Regular cardiac myocyte (primary cell): ENCODE measurements around the gene UBL5. TPM values are rescaled to one million over a fixed set of nuclear protein-coding genes. Genes with fewer than 3 reads are reported as not detected.

ENCODE experiments used
- total RNA-seq: library from RNA; depleted of rRNA; stranded (reverse); fragments of >200 nt; gene quantifications from 2 replicates; pipeline ENCODE4 v1.2.3, GENCODE V29; 2014

The UBL5 gene
- total RNA-seq: 357 and 386 TPM in 2 replicates

DNA sequence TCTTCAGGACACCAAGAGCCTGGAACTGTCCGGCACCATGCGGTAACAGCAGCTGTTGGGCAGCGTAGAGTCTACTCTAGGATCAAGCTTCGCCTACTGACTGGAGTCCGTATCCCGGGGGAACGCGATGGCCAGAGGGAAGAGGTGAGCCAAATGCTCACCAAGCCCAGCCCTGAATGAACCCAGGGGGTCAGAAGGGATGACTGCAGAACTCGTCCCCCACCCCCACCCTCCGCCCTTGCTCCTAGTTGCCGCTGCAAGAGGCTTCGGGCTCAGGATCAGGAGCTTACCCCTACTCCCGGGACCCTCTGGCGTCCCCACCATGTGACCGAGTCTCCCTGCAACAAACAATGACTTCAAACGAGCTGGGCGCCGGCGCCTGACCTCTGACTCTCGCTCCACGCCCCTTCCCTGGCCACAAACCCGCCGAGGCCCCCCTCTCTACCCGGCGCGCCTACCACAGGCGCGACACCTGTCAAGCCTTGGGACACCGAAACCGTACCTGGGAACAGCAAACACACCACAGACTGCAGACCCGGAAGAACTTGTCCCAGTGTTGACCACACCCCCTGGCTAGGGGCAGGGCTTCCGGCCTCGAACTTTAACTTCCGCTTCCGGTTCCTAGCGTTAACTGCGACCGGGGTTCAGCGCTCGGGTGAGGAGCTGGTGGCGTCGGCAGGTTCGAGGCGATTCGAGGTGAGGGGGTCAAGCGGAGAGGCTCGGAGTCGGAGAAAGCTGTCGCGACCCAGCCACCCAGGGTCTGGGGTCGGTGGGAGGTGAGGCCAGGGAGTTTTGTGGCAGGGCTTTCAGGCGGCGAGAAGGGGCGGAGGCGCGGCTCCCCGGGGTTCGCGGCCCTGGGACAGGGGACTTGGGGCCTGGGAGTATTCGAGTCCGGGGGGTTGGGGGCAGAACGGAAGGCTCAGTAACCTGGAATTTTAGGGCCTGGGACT lies at the start of gene UBL5:
TSS of gene UBL5 (plus strand) at position 630 of the 950 bp plus-strand sequence. CDS start 420 bp downstream, outside the sequence.

DNA sequence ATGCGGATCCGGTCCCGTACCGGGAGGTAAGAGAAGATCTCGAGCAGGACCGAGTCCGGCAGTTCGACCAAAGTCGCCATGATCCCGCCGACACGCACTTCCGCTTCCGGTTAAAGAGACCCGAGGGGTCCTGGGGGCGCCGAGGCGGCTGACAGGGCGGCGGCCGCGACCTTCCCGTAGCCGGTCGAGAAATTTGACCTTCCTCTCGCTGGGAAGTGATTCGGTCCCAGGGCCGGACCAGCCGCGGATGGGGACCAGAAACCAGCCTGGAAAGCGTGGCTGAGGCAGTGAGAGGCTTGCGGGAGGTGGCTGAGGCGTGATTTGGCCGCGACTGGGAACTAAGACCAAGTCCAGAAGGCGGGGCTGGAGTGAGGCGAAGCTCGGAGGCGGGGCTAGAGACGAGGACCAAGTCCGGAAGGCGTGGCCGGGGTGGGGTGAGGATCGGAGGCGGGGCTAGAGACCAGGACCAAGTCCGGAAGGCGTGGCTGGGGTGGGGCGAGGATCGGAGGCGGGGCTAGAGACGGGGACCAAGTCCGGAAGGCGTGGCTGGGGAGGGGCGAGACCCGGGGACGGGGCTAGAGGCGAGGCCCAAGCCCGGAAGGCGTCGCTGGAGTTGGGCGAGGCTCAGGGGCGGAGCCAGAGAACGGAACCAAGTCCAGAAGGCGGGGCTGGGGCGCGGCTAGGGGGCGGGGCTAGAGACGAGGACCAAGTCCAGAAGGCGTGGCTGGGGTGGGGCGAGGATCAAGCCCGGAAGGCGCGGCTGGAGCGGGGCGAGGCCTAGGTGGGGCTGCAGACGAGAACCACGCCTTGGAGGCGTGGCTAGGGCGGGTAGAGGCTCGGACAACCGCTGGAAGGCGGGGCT lies 8.8 kb upstream of the UBL5 start, which contains the start of gene FBXL12:
TSS of gene FBXL12 (minus strand) at position 346 of the 862 bp plus-strand sequence. CDS start at position 80, 266 bp downstream.

DNA sequence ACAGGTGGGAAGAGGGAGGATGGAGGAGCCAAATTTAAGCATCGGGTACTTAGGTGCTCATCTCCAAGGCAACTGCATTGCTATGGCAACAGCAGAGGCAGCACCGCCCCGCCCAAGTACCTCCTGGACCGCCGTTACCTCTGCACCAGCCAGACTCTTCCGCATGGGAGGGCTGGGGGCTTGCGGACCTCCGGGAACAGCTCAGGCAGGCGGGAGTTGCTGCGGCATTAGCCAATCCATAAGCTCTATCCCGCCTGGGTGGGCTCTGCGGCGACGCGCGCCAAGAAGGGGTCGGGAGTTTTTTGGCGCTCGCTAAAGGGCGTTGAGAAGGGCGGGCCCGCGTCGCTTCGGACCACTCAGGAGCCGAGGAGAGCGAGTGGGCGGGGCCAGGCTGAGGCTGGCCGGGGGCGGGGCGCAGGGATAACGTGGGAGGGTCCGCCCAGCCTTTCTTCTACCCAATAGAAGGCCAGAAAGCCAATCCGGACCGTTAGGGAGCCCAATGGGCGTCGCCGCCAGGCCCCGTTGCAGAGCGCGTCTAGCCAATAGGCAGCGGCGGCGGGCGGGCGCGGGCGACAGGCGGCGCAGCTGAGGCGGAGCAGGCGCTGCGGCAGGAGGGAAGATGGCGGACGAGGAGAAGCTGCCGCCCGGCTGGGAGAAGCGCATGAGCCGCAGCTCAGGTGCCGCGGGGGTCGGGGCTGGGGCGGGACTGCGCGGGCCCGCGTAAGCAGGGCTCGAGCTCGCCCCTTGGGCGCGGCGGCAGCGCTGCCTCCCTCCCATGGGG lies 7.2 kb downstream of the UBL5 start, which contains the start of gene PIN1:
TSS of gene PIN1 (plus strand) at position 593 of the 781 bp plus-strand sequence. CDS start at position 620, 27 bp downstream.

Other genes with a start within 250 kb of the UBL5 start
- gene ZNF121, start 243.4 kb upstream of the UBL5 start, total RNA-seq: 44.5 and 67.1 TPM in 2 replicates
- gene ZNF561, start 206.7 kb upstream of the UBL5 start, total RNA-seq: 37.4 and 42.8 TPM in 2 replicates
- 31.6 and 40.9 TPM in 2 replicates for gene ZNF562, start 152.8 kb upstream of the UBL5 start, total RNA-seq
- gene ZNF846, start 59.2 kb upstream of the UBL5 start, total RNA-seq: 6.7 and 20.6 TPM in 2 replicates
- gene FBXL12, start 8.8 kb upstream of the UBL5 start, total RNA-seq: 14.8 and 21.7 TPM in 2 replicates
- gene PIN1, start 7.4 kb downstream of the UBL5 start, total RNA-seq: 77.2 and 144 TPM in 2 replicates
- 2.9 and 37.5 TPM in 2 replicates for gene OLFM2, start 108.6 kb downstream of the UBL5 start, total RNA-seq
- gene COL5A3, start 182.6 kb downstream of the UBL5 start, total RNA-seq: 4.0 and 18.6 TPM in 2 replicates
- gene RDH8, start 185.6 kb downstream of the UBL5 start, total RNA-seq: not detected in 2 replicates